ELR (cell line): ENCODE results near the gene CHST15.
"Not testable (repeated sequence)": the region's sequence is repeated elsewhere in the genome, so short reads cannot be mapped to it uniquely, and the experiment has no call there.

Source experiments
- DNase-seq: peaks from one replicate; pipeline ENCODE4 v3.0.0-alpha.2; 2015; ENCODE audit warnings: low read depth

The CHST15 gene

DNA sequence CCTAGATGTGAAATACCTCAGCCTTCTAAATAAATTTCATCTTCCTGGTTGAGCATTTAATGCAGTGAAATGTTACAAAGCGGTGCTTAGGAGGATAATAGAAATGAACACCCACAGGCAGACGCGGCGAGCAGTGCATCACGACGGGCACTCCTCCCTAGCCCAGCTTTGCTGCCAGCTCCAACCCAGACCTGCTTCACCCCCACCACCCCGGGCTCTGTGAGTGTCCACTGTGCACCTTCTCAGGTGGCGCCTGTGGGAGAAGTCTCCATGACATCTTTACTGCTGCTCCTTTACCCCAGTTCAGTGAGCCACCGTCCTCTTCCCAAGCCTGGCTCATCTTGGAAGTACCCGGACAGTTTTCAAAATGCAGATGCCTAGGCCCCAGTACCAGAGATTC is 5.2 kb upstream of the CHST15 start:
- DNase-seq = no peak

DNA sequence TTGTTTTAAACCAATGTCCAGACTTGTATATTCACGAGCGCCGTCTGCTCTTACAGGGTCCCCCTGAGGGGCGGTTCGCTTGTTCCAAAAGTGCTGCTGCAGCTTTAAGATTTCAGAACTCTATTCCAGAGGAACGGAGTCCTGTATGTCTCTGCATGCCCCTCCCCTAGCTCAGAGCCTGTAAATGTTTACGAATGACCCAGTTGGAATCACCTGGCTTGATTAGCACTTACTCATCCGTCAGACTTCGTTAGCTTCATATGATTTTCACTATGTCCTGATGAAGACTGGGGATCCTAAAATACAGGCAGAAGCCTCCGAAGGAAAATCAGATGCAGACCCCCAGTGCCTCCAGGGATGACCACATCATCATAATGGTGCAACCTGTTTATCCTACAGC is 4.5 kb upstream of the CHST15 start:
- no peak for DNase-seq

DNA sequence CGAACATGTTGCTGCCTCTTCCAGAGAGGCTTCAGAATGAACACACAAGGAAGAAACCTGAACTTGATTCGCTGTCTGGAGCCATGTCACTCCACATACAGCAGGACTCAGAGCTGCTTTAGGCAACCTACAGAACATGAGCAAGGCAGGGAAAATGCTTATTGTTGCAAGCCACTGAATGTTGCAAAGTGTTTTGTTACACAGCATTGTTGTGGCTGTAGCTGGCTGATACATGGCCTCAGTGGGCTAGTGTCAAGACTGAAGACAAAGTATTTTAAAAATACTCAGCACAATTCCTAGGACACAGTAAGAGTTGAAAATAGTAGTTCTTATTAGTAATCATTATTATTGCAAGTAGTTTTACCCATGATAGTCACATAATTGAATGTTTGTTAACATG is 3.1 kb upstream of the CHST15 start:
- DNase-seq = no peak

GRCh38 chr10:124095801-124096200 is 2.4 kb upstream of the CHST15 start:
- not testable (repeated sequence) for DNase-seq

GRCh38 chr10:124095096-124095495 is 1.7 kb upstream of the CHST15 start:
- DNase-seq = no peak

DNA sequence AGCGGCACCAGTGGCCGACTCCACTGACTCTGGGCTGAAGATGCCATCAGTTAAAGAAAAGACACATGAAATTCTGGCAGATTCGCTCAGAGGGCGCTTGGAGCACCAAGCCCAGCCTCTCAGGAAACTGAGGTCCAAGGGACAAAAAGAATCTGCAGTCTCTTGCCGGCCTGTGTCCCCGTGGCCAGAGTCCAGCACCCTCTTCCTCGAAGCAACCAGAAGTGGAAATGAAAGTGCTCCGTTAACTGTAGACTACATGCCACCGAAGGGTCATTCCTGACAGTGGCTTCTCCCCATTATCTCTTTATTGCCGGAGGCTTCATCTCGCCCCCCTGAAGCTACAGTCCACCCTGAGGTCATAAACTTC is 1.0 kb upstream of the CHST15 start:
- no peak for DNase-seq

- peak; percentile 23 for DNase-seq
Observed at GRCh38 chr10:124093774-124094418, 498 bp upstream of the CHST15 start.

GRCh38 chr10:124092250-124092859 is 1.0 kb downstream of the CHST15 start:
- no peak for DNase-seq

- no peak for DNase-seq
Observed at GRCh38 chr10:124091646-124092249, 1.6 kb downstream of the CHST15 start.

DNA sequence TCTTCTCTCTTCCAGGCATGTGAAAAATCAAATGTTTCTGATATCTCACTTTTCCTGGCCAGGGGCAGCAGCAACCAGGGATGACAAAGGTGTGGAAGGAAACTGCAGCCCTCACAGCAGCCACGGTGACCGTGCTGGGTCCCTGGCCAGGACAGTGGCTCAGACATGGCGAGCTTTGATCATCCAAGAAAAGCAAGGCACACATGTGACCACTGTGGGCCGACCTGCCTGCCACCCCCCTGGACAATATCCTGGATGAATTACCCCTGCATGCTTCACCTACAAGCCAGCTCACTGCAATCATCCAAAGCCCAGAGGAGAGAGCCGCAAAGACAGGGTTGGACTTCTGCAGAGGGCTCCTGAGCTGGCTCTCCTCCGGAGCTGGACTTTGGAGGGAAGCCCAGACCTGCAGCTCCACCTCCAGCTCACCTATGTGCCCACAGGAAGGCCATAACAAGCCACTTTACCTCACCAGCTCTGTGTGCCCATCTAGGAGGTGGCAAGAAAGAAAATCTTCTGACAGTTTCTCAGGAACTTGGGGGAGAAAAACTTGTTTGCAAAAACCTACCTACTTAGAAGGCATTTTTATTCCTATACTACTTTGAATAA is 2.7 kb downstream of the CHST15 start:
- no peak for DNase-seq

DNA sequence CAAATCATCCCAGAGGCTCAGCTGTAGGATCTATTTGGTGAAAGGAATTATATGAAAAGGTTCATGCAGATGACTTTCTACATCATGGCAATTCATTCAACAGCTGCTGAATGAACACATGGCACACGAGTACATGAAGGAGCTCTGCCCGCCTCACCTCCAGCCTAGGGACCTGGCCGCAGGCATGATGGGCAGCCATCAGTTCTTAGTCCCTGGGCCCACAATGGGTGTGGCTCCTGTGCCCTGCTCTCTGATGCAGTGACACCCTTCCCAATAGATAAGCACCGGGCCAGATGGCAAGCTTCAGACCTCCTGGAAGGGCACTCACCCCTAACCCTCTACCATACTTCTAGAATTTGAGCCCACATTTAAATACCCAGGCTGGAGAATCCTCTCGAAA is 3.5 kb downstream of the CHST15 start:
- DNase-seq = no peak

GRCh38 chr10:124088915-124089314 is 4.5 kb downstream of the CHST15 start:
- no peak for DNase-seq

- DNase-seq = no peak
Observed at GRCh38 chr10:124087672-124088634, 5.4 kb downstream of the CHST15 start.

- no peak for DNase-seq
Observed at GRCh38 chr10:124086787-124087671, 6.4 kb downstream of the CHST15 start.

GRCh38 chr10:124086097-124086710 is 7.2 kb downstream of the CHST15 start:
- no peak for DNase-seq

- no peak for DNase-seq
Observed at GRCh38 chr10:124085680-124086079, 7.7 kb downstream of the CHST15 start.

DNA sequence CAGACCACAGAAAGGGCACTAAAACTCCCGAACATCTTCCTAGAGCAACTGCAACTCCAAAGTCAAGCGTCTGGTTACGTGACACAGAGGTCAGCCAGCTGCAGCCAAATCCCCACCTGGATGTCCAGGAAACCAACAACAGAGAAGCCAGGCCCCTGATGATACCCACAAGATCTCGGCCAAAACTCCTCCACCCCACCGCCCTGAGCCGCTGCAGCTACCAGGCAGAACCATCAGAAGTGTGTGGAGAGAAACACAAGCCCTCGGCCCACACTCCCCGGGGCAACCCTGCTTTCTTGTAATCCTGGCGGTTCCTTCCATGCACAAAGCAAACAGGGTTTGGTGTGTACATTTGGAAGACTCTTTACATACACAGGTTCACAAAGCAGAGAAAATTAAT is 8.7 kb downstream of the CHST15 start:
- DNase-seq = no peak

DNA sequence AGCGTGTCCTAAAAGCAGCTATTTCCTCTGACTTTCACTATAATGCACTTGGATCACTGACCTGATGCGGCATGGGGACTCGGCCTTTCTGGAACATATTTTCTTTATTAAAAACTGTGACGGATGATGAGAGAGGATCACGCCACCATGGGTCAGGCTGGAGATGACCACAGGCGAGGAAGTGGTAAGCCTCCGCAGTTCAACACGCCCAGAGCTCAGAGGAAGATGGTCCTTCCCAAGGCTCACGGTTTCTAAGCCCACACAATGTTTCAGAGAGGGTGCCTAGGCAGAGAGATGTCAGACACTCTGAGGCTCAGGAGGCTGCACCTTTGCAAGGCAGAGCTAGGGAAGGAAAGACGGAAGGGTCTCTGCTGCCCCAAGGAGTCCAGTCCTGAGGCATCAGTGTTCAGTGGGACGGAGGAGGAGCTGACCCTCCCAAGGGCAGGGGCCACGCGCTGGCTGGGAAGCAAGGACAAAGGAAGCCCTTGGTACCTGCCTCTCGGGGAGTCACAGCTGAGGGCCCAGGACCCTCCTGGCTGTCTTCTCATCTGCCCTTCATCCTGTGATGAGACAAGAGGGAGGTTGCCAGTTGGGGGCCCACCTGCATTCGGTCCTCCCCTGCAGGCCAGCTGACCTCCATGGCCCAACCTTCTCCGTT is 9.5 kb downstream of the CHST15 start:
- DNase-seq = no peak

DNA sequence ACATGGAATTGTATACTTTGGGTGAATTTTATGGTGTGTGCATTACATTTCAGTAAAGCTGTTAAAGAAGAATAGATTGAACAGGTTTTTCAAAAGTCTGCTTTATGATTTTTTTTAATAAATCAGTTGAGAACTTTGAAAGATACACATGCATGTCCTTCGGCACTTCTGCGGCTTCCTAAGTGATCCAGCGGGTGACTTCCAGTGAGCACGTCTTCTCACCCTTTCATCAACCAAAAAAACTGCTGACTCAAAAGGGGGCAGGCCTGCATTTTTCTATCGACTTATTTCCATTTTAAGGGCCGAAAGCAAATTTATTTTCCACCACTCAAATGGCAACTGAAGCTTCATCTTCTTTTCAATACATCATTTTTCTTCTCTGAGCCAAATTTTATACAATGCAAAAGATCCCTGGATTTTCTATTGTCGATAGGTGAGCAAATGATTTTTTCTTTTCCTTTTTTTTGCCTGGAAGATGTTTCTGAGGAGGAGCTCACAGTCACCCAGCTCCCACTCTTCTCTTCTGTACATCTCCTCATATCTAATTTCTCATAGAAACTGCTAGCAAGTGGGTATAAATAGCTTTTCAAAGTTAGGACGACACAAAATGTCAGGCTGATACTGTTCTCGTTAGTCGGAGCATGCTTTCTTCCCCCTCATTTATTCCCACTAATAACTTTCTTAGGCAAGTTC is 10.2 kb downstream of the CHST15 start:
- DNase-seq = no peak

- no peak for DNase-seq
Observed at GRCh38 chr10:124082555-124082954, 10.8 kb downstream of the CHST15 start.
